Measurements from ENCODE around the gene RYR3.
"Not testable (repeated sequence)": the region's sequence is repeated elsewhere in the genome, so short reads cannot be mapped to it uniquely, and the experiment has no call there.

RYR3 gene

DNA sequence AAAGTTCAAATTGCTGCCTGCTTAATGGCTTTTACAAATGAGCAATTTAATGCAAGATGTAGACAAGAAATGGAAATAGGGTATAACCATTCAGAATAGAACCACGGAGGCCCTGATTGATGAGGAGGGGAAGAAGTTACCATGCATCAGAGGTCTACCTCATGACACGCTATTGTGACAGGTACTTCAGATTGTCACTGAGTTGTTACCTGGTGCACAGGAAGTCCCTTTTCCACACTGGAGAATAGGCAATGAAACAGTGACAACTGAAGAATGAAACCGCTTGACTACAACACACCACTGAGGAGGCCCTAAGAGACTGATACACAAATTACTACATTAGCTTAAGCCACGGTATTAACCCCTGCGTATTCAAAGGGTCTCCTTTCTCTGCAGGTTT is 251.2 kb downstream of the RYR3 start:
- ChIA-PET POLR2A (no interaction called here), CTCF (no interaction called here)
- no peak for DNase-seq (ENCODE audit: low read depth, low spot score)
- H3K4me3 ChIP-seq (ENCODE audit: low read depth, low read length): no peak overlapping the region
- TF ChIP-seq CTCF (IDR thresholded peaks at IDR 0.05; ENCODE audit: insufficient read depth, low read length, missing control alignments): no peak

- POLR2A ChIA-PET: no interaction called here
- DNase-seq (ENCODE audit: low read depth, low spot score): no peak
- H3K4me3 ChIP-seq (ENCODE audit: low read depth, low read length): no peak overlapping the region
- no peak for TF ChIP-seq CTCF (IDR thresholded peaks at IDR 0.05; ENCODE audit: insufficient read depth, low read length, missing control alignments)
- CTCF ChIA-PET: no interaction called here
These were observed 254.3 kb downstream of the RYR3 start for GRCh38 chr15:33565094-33565493.

DNA sequence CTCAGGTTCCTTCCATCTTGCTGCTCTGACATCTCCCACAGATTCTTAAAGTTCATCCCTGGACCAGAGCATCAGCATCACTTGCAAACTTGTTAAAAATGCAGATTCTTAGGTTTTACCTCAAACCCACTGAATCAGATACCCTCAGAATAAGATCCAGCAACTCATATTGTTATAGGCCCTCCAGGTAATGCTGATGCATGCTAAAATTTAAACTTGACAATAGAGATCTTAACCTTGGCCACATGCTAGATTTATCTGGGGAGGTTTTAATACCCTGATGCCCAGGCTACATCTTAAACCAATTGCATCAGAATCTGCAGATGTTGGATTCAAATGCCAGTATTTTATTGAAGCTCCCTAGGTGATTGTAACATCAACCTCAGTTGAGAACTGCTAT is 256.9 kb downstream of the RYR3 start:
- POLR2A ChIA-PET: no interaction called here
- no peak for TF ChIP-seq CTCF (IDR thresholded peaks at IDR 0.05; ENCODE audit: insufficient read depth, low read length, missing control alignments)
- CTCF ChIA-PET: no interaction called here

DNA sequence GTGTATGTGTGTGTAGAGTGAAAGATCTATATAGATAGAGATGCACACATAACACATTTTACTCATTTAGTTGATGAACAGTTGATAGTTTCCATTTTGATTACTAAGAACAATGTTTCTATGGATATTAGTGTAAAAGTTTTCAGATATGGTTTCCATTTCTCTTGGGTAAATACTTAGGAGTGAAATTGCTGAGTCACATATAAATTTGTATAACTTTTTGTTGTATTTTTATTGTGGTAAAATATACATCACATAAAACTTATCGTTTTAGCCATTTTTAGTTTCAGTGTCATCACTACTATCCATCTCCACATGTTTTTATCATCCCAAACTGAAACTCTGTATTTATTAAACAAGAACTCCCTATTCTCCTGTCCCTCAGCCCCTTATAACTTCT is 258.3 kb downstream of the RYR3 start:
- ChIA-PET CTCF (no interaction called here), POLR2A (no interaction called here)
- no peak overlapping the region for H3K4me3 ChIP-seq (ENCODE audit: low read depth, low read length)
- no peak for TF ChIP-seq CTCF (IDR thresholded peaks at IDR 0.05; ENCODE audit: insufficient read depth, low read length, missing control alignments)
- no peak for DNase-seq (ENCODE audit: low read depth, low spot score)

More for the DNA sequence above, 256.9 kb downstream of the RYR3 start:
- no peak for DNase-seq (ENCODE audit: low read depth, low spot score)
- no peak overlapping the region for H3K4me3 ChIP-seq (ENCODE audit: low read depth, low read length)

DNA sequence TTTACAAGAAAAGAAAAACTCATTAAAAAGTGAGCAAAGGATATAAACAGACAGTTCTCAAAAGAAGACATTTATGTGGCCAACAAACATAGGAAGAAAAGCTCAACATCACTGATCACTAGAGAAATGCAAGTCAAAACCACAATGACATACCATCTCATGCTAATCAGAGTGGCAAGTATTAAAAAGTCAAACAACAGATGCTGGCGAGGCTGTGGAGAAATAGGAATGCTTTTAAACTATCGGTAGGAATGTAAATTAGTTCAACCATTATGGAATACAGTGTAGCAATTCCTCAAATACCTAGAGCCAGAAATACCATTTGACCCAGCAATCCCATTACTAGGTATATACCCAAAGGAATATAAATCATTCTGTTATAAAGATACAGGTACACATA is 267.1 kb downstream of the RYR3 start:
- POLR2A ChIA-PET; DNase-seq (ENCODE audit: low read depth, low spot score); CTCF ChIA-PET: not testable (repeated sequence)

GRCh38 chr15:33580526-33580925 is 269.8 kb downstream of the RYR3 start:
- TF ChIP-seq CTCF (IDR thresholded peaks at IDR 0.05; ENCODE audit: insufficient read depth, low read length, missing control alignments): no peak
- CTCF ChIA-PET: no interaction called here
- POLR2A ChIA-PET: no interaction called here

More for the DNA sequence above, 267.1 kb downstream of the RYR3 start:
- H3K4me3 ChIP-seq (ENCODE audit: low read depth, low read length): not testable (repeated sequence)

DNA sequence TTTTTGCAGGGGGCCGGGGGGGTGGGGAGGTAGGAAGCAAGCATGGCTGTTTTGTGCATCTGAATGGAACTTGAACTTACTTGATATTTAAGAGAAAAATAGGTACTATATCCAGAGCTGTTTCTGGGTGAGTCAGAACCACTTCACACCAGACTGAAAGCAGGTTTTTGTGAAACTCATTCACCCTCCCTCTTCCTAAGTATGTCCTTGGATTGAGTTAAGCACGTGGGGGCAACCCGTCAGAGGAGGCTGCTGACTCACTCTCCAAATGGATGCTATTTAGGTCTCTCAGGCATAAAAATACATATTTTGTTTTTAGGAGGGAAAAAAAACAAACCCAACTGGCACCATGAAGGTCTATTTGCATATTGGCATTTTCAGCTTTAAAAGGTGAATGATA is 270.3 kb downstream of the RYR3 start:
- ChIA-PET CTCF (no interaction called here), POLR2A (no interaction called here)
- H3K4me3 ChIP-seq (ENCODE audit: low read depth, low read length): no peak overlapping the region
- no peak for DNase-seq (ENCODE audit: low read depth, low spot score)
- TF ChIP-seq CTCF (IDR thresholded peaks at IDR 0.05; ENCODE audit: insufficient read depth, low read length, missing control alignments): no peak

More at GRCh38 chr15:33580526-33580925, 269.8 kb downstream of the RYR3 start:
- no peak overlapping the region for H3K4me3 ChIP-seq (ENCODE audit: low read depth, low read length)
- DNase-seq (ENCODE audit: low read depth, low spot score): no peak
